SK-N-SH (cell line): ENCODE measurements around the gene GGT5. TPM values are rescaled to one million over a fixed set of nuclear protein-coding genes. Genes with fewer than 3 reads are reported as not detected.

Experiments used
- CTCF ChIA-PET: fragments of 300-600, 350-600 bp; formaldehyde crosslinking; extraction: SDS; loops from one replicate; lab custom pipeline; 2021; lab: Yijun Ruan, JAX
- POLR2A ChIA-PET: fragments of 350-600 bp; sonication (Branson Sonifier 250); formaldehyde crosslinking; extraction: SDS; loops from one replicate; lab custom pipeline; 2020; ENCODE audit warnings: antibody characterized with exemption, inconsistent platforms; lab: Yijun Ruan, JAX
- DNase-seq: peaks from one replicate; pipeline ENCODE4 v3.0.0; 2012
- H2AFZ ChIP-seq: fragments of 200-600 bp; sonication (generic); 2 replicates; pipeline ENCODE4 v1.8.1; 2016; ENCODE audit warnings: antibody characterized with exemption, mild to moderate bottlenecking, low read depth
- H3F3A ChIP-seq: fragments of 200-600 bp; sonication (generic); replicated peaks from 2 replicates; pipeline ENCODE3; 2016; ENCODE audit warnings: antibody characterized with exemption, mild to moderate bottlenecking; ENCODE audit not compliant: insufficient read depth
- H3K27ac ChIP-seq, 2 experiments: fragments of 200-500 bp in 1 of 2; fragments of 200-600 bp in 1 of 2; sonication (Bioruptor generic) in 1 of 2; sonication (generic), shearing (Covaris generic) in 1 of 2; 2 replicates each; pipeline versions ENCODE4 v1.5.1 to v1.6.1; 2014 to 2016; ENCODE audit warnings: low read depth in 2 of 2, inconsistent platforms in 1 of 2, low read length in 1 of 2, mild to moderate bottlenecking in 1 of 2, mixed read lengths in 1 of 2
- H3K27me3 ChIP-seq: fragments of 200-600 bp; sonication (generic), shearing (Covaris generic); 2 replicates; pipeline ENCODE4 v1.6.1; 2016; ENCODE audit warnings: mixed run types; ENCODE audit not compliant: insufficient read depth
- H3K36me3 ChIP-seq, 2 experiments: fragments of 200-500 bp in 1 of 2; fragments of 200-600 bp in 1 of 2; sonication (Bioruptor generic) in 1 of 2; sonication (generic) in 1 of 2; replicated peaks in 1 of 2; 2 replicates each; pipeline versions ENCODE3 to v1.5.1; 2014 to 2016; ENCODE audit warnings: low read length in 1 of 2, mild to moderate bottlenecking in 1 of 2; ENCODE audit not compliant: insufficient read depth in 2 of 2, control insufficient read depth in 1 of 2
- H3K4me1 ChIP-seq, 2 experiments: fragments of 200-500 bp in 1 of 2; fragments of 200-600 bp in 1 of 2; sonication (Bioruptor generic) in 1 of 2; sonication (generic), shearing (Covaris generic) in 1 of 2; 2 replicates each; pipeline versions ENCODE4 v1.5.1 to v1.6.1; 2014 to 2016; ENCODE audit warnings: low read depth in 1 of 2, low read length in 1 of 2, mixed run types in 1 of 2; ENCODE audit not compliant: insufficient read depth in 2 of 2, control insufficient read depth in 1 of 2
- H3K4me2 ChIP-seq: fragments of 200-600 bp; sonication (generic), shearing (Covaris generic); 2 replicates; pipeline ENCODE4 v1.6.1; 2017; ENCODE audit warnings: mixed run types
- H3K4me3 ChIP-seq, 2 experiments: fragments of 200-500 bp in 1 of 2; fragments of 200-600 bp in 1 of 2; sonication (Bioruptor generic) in 1 of 2; sonication (generic), shearing (Covaris generic) in 1 of 2; 2 replicates each; pipeline versions ENCODE4 v1.5.1 to v1.8.1; 2014 to 2016; ENCODE audit warnings: low read depth in 2 of 2, inconsistent platforms in 1 of 2, low read length in 1 of 2, mild to moderate bottlenecking in 1 of 2, mixed read lengths in 1 of 2, moderate library complexity in 1 of 2
- H3K79me2 ChIP-seq: fragments of 200-600 bp; sonication (generic); 2 replicates; pipeline ENCODE4 v1.8.1; 2017; ENCODE audit warnings: mild to moderate bottlenecking; ENCODE audit not compliant: insufficient read depth
- H3K9ac ChIP-seq: fragments of 200-600 bp; sonication (generic); 2 replicates; pipeline ENCODE4 v1.6.1; 2017; ENCODE audit warnings: mixed run types
- H3K9me2 ChIP-seq: fragments of 200-600 bp; sonication (generic); 2 replicates; pipeline ENCODE4 v1.6.1; 2017; ENCODE audit warnings: mixed run types
- H3K9me3 ChIP-seq: fragments of 200-600 bp; sonication (generic); 2 replicates; pipeline ENCODE4 v1.6.1; 2017; ENCODE audit warnings: mixed run types, mild to moderate bottlenecking, moderate library complexity
- H4K20me1 ChIP-seq: fragments of 200-600 bp; sonication (generic); 2 replicates; pipeline ENCODE4 v1.6.1; 2017; ENCODE audit warnings: mild to moderate bottlenecking, mixed run types; ENCODE audit not compliant: insufficient read depth
- ELF1 ChIP-seq: IDR thresholded peaks from 2 replicates; pipeline ENCODE4 v1.4.0; 2012
- EZH2phosphoT487 ChIP-seq: fragments of 200-600 bp; sonication (generic); IDR thresholded peaks from 2 replicates; pipeline ENCODE4 v1.6.1; 2017; ENCODE audit warnings: low read depth, mixed run types, mild to moderate bottlenecking, antibody characterized with exemption, moderate library complexity, borderline replicate concordance
- FOXJ3 ChIP-seq: sonication (generic); formaldehyde crosslinking; IDR thresholded peaks from 2 replicates; pipeline ENCODE4 v1.5.1; 2020; ENCODE audit warnings: mild to moderate bottlenecking, missing genetic modification reagents
- GATA2 ChIP-seq: sonication (generic); formaldehyde crosslinking; IDR thresholded peaks from 2 replicates; pipeline ENCODE4 v1.5.0; 2020; ENCODE audit warnings: mild to moderate bottlenecking, missing genetic modification reagents
- IRF3 ChIP-seq: fragments of 150-350 bp; IDR thresholded peaks from 2 replicates; pipeline ENCODE4 v1.6.1; 2016; ENCODE audit warnings: mild to moderate bottlenecking, low read depth, low read length
- RAD21 ChIP-seq: IDR thresholded peaks from 2 replicates; pipeline ENCODE4 v1.6.1; 2012; ENCODE audit warnings: mild to moderate bottlenecking, low read length
- RCOR1 ChIP-seq: fragments of 150-350 bp; IDR thresholded peaks from 2 replicates; pipeline ENCODE4 v1.6.1; 2017; ENCODE audit warnings: antibody characterized with exemption, low read length
- RFX5 ChIP-seq: IDR thresholded peaks from 2 replicates; pipeline ENCODE4 v1.6.1; 2012; ENCODE audit warnings: mild to moderate bottlenecking, improper control_type of control experiment, low read length
- SMC3 ChIP-seq: IDR thresholded peaks from 2 replicates; pipeline ENCODE4 v1.6.1; 2012; ENCODE audit warnings: low read depth, low read length, improper control_type of control experiment
- YY1 ChIP-seq: IDR thresholded peaks from 2 replicates; pipeline ENCODE4 v1.4.0; 2012; ENCODE audit warnings: low read depth, mild to moderate bottlenecking
- WGBS: methylation state at CpG from one replicate; pipeline ENCODE4 v1.1.6; 2017; ENCODE audit warnings: low lambda C conversion rate; 5-methylcytosine and 5-hydroxymethylcytosine counted together
- polyA plus RNA-seq, 3 experiments: library from polyadenylated mRNA; depleted of rRNA; stranded (reverse); fragments of >200 nt; gene quantifications; 2 replicates each; pipeline ENCODE4 v1.2.3, GENCODE V29; 2012
- TF ChIP-seq, protein P1 (sequence below): IDR thresholded peaks from 2 replicates; pipeline ENCODE4 v1.4.0; 2012; ENCODE audit warnings: low read depth, borderline replicate concordance
- TF ChIP-seq, protein P2 (sequence below): IDR thresholded peaks from 2 replicates; pipeline ENCODE4 v1.4.0; 2012; ENCODE audit warnings: low read depth
- TF ChIP-seq, protein P3 (sequence below): IDR thresholded peaks from 2 replicates; pipeline ENCODE4; 2012

The GGT5 gene
- polyA plus RNA-seq, 1 of the 3 experiments (the other 2 are of a cell fraction): 4.6 TPM

DNA sequence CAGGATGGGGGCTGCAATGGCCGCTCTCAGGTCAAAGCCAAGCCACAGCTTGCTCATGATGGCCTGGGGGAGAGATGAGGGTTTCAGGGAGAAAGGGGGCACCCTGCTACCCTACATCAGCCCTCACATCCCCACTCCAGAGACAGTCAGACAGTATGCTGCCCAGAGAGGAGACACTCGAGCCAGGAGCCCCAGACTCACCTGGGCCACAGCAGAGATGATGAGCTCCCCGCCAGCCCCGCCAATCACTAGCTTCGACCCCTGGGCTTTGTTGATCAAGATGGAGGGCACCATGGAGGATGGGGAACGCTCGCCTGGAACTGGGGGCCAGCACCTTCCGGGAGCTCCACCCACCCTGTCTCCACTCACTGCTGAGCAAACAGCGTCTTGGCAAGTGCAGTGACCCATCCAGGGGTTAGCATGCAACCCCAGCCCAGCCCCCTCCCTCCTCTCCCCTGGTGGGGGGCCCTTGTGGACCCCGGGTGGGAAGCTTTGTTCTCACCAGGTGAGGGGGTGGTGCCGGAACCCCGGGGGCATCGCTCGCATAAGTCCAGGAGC, 19.8 kb downstream of the GGT5 start:
- Histone ChIP-seq H3K36me3 (no peaks in the 10 kb centered on the region), H3K27me3 (no peaks in the 10 kb centered on the region), H3K4me3 (no peak overlapping the region; a peak in 1 of 4 replicates), H3F3A (no peaks in the 10 kb centered on the region), H4K20me1 (no peaks in the 10 kb centered on the region)
- TF ChIP-seq, protein P1, sequence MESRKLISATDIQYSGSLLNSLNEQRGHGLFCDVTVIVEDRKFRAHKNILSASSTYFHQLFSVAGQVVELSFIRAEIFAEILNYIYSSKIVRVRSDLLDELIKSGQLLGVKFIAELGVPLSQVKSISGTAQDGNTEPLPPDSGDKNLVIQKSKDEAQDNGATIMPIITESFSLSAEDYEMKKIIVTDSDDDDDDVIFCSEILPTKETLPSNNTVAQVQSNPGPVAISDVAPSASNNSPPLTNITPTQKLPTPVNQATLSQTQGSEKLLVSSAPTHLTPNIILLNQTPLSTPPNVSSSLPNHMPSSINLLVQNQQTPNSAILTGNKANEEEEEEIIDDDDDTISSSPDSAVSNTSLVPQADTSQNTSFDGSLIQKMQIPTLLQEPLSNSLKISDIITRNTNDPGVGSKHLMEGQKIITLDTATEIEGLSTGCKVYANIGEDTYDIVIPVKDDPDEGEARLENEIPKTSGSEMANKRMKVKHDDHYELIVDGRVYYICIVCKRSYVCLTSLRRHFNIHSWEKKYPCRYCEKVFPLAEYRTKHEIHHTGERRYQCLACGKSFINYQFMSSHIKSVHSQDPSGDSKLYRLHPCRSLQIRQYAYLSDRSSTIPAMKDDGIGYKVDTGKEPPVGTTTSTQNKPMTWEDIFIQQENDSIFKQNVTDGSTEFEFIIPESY: no peak
- TF ChIP-seq SMC3: no peak
- no peak for TF ChIP-seq EZH2phosphoT487
- no peak for TF ChIP-seq RFX5
- no peak for TF ChIP-seq RCOR1
- no peak for TF ChIP-seq GATA2 (CRISPR knock-in tag)
- TF ChIP-seq IRF3: no peak
- TF ChIP-seq, protein P2, sequence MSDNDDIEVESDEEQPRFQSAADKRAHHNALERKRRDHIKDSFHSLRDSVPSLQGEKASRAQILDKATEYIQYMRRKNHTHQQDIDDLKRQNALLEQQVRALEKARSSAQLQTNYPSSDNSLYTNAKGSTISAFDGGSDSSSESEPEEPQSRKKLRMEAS: no peak
- no peak for TF ChIP-seq FOXJ3 (CRISPR knock-in tag)
- no peak for TF ChIP-seq YY1
- TF ChIP-seq, all 33 proteins: peak for 0
- WGBS: 84% methylated on average over 9 of the region's 14 CpGs
- no peaks in the 10 kb centered on the region for H3K9me3 ChIP-seq
- no peaks in the 10 kb centered on the region for H3K9me2 ChIP-seq
- DNase-seq: peak; percentile 9
- H2AFZ ChIP-seq: no peak overlapping the region
- CTCF ChIA-PET: interaction anchor here (1.7 to 3.2 kb wide), 2 partner anchors 22 to 35 kb away, joined by 4 to 16 read pairs; no protein-coding TSS in a partner anchor
- no peak overlapping the region for H3K4me2 ChIP-seq
- H3K27ac ChIP-seq: no peak overlapping the region
- POLR2A ChIA-PET: no interaction called here
- no peaks in the 10 kb centered on the region for H3K79me2 ChIP-seq
- no peak overlapping the region for H3K9ac ChIP-seq
- H3K4me1 ChIP-seq: no peaks in the 10 kb centered on the region

DNA sequence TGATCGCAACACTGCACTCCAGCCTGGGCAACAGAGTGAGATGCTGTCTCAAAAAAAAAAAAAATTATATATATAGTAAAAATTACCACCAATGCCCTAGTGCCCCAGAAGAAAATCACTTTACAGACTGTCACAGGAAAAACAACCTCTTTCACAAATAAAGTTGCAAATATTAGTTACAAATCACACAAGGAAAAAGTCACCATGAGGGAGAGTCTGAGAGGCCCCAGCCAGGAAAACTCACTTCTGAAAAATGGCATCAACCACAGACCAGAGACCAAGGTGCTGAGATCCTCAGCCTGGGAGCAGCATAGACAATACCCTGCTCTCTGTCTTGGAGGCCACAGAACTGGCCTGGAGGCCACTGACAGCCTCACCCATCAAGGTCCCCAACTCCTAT, 20.4 kb downstream of the GGT5 start:
- H3K4me2 ChIP-seq: no peak overlapping the region

More for the DNA sequence above, 20.4 kb downstream of the GGT5 start:
- Histone ChIP-seq H2AFZ (no peak overlapping the region), H3F3A (no peaks in the 10 kb centered on the region), H3K4me1 (no peaks in the 10 kb centered on the region), H3K4me3 (no peak overlapping the region), H3K27ac (no peak overlapping the region), H3K9me2 (no peaks in the 10 kb centered on the region), H3K9ac (no peak overlapping the region), H3K79me2 (no peaks in the 10 kb centered on the region), H4K20me1 (no peaks in the 10 kb centered on the region), H3K27me3 (no peaks in the 10 kb centered on the region), H3K36me3 (no peaks in the 10 kb centered on the region), H3K9me3 (no peaks in the 10 kb centered on the region)
- peak; percentile 1 for DNase-seq
- ChIA-PET POLR2A (no interaction called here), CTCF (interaction anchor here (1.7 to 3.2 kb wide), 3 partner anchors 18 to 35 kb away, joined by 4 to 16 read pairs (median 6); no protein-coding TSS in a partner anchor)
- 89% methylated on average over 1 of the region's 1 CpG for WGBS
- TF ChIP-seq, protein P3, sequence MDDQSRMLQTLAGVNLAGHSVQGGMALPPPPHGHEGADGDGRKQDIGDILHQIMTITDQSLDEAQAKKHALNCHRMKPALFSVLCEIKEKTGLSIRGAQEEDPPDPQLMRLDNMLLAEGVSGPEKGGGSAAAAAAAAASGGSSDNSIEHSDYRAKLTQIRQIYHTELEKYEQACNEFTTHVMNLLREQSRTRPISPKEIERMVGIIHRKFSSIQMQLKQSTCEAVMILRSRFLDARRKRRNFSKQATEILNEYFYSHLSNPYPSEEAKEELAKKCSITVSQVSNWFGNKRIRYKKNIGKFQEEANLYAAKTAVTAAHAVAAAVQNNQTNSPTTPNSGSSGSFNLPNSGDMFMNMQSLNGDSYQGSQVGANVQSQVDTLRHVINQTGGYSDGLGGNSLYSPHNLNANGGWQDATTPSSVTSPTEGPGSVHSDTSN: no peak
- no peak for TF ChIP-seq RAD21
- no peak for TF ChIP-seq ELF1
